H7 (cell line): ENCODE measurements around the gene PLA2G2C. TPM values are rescaled to one million over a fixed set of nuclear protein-coding genes. Genes with fewer than 3 reads are reported as not detected.

Experiments
- total RNA-seq: library from RNA; depleted of rRNA; stranded (reverse); fragments of >200 nt; shearing (Covaris generic); gene quantifications from 2 replicates; pipeline ENCODE4 v1.2.3, GENCODE V29; 2014; rRNA removed

Gene PLA2G2C
- total RNA-seq, 1 experiment from 2014 or later: not detected

Other genes starting within 250 kb of the PLA2G2C start
- gene PLA2G2A, start 206.9 kb downstream of the PLA2G2C start, total RNA-seq: 0.44 TPM in 1 of 2 replicates, not detected in the other
- 0.69 and 0.92 TPM in 2 replicates for gene PLA2G5, start 116.3 kb downstream of the PLA2G2C start, total RNA-seq
- not detected in 2 replicates for gene PLA2G2D, start 67.0 kb downstream of the PLA2G2C start, total RNA-seq
- gene PLA2G2F, start 47.2 kb downstream of the PLA2G2C start, total RNA-seq: not detected in 2 replicates
- gene UBXN10, start 422 bp downstream of the PLA2G2C start, total RNA-seq: 0.73 and 1.4 TPM in 2 replicates
- gene VWA5B1, start 104.4 kb upstream of the PLA2G2C start, total RNA-seq: 0.10 and 0.26 TPM in 2 replicates